Mesendoderm (in vitro differentiated cells): ENCODE measurements around the gene B9D1.

Experiments
- DNase-seq: peaks from one replicate; pipeline ENCODE4 v3.0.0; 2013
- H2AK5ac ChIP-seq: 2 replicates; pipeline ENCODE4 v1.6.1; 2013; ENCODE audit warnings: low read length, inconsistent platforms
- H2BK120ac ChIP-seq: 2 replicates; pipeline ENCODE4 v1.6.1; 2013; ENCODE audit warnings: low read depth, mild to moderate bottlenecking, low read length, moderate library complexity, mixed read lengths
- H2BK15ac ChIP-seq: replicated peaks from 2 replicates; pipeline ENCODE4 v1.6.1; 2013; ENCODE audit warnings: low read depth, mild to moderate bottlenecking, moderate library complexity
- H2BK5ac ChIP-seq: 2 replicates; pipeline ENCODE4 v1.6.1; 2013; ENCODE audit warnings: low read length, inconsistent platforms
- H3K18ac ChIP-seq: 2 replicates; pipeline ENCODE4 v1.6.1; 2013; ENCODE audit warnings: mild to moderate bottlenecking, low read length, mixed read lengths
- H3K23ac ChIP-seq: one replicate; pipeline ENCODE4 v1.6.1; 2013; ENCODE audit warnings: low read length
- H3K27ac ChIP-seq: 2 replicates; pipeline ENCODE4 v1.5.1; 2013; ENCODE audit warnings: low read depth, mild to moderate bottlenecking, inconsistent platforms, low read length, moderate library complexity
- H3K27me3 ChIP-seq: 2 replicates; pipeline ENCODE4 v1.6.1; 2013; ENCODE audit warnings: low read length, control low read depth, mild to moderate bottlenecking, inconsistent platforms; ENCODE audit not compliant: insufficient read depth, poor library complexity
- H3K36me3 ChIP-seq: 2 replicates; pipeline ENCODE4 v1.6.1; 2013; ENCODE audit warnings: low read length, inconsistent platforms; ENCODE audit not compliant: control insufficient read depth, insufficient read depth
- H3K4ac ChIP-seq: one replicate; pipeline ENCODE4 v1.6.1; 2013; ENCODE audit warnings: low read depth, mild to moderate bottlenecking, low read length, moderate library complexity
- H3K4me1 ChIP-seq: 2 replicates; pipeline ENCODE4 v1.6.1; 2013; ENCODE audit warnings: low read depth, low read length, inconsistent platforms; ENCODE audit not compliant: control insufficient read depth
- H3K4me2 ChIP-seq: 2 replicates; pipeline ENCODE4 v1.6.1; 2013; ENCODE audit warnings: low read length
- H3K4me3 ChIP-seq: 2 replicates; pipeline ENCODE4 v1.5.1; 2013; ENCODE audit warnings: mild to moderate bottlenecking, low read length
- H3K56ac ChIP-seq: one replicate; pipeline ENCODE4 v1.6.1; 2013; ENCODE audit warnings: low read length
- H3K79me1 ChIP-seq: 2 replicates; pipeline ENCODE4 v1.6.1; 2013; ENCODE audit warnings: low read length, inconsistent platforms
- H3K79me2 ChIP-seq: 2 replicates; pipeline ENCODE4 v1.6.1; 2013; ENCODE audit warnings: mild to moderate bottlenecking, low read length; ENCODE audit not compliant: control insufficient read depth, insufficient read depth
- H3K9ac ChIP-seq: 2 replicates; pipeline ENCODE4 v1.6.1; 2013; ENCODE audit warnings: low read length, inconsistent platforms
- H4K5ac ChIP-seq: one replicate; pipeline ENCODE4 v1.6.1; 2013; ENCODE audit warnings: low read length
- H4K8ac ChIP-seq: one replicate; pipeline ENCODE4 v1.6.1; 2013; ENCODE audit warnings: low read depth, mild to moderate bottlenecking, control low read depth, low read length, moderate library complexity
- WGBS: extraction: QIAGEN DNeasy Blood & Tissue Kit; methylation state at CpG from one replicate; pipeline ENCODE4 v1.1.7; 2013; ENCODE audit warnings: low lambda C conversion rate, missing lambda C conversion rate; ENCODE audit not compliant: insufficient coverage; ENCODE audit errors: extremely low coverage; 5-methylcytosine and 5-hydroxymethylcytosine counted together

Gene B9D1

DNA sequence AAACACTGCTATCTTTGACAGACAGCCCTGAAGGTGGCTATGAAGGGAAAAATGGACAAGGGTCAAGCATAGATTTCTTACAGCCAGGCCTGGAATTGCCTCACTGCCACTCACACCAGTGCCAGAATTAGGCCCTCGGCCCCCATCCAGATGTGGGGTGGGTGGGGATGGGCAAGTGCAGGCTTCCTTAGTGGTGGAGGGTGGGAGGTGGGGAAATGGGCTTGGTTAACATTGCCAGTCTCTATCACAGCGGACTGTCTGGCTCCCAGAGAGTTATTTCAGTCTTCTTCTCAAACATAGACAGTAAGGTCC is 24.9 kb downstream of the B9D1 start:
- no peak overlapping the region for H2AK5ac ChIP-seq
- H3K9ac ChIP-seq, result no peak overlapping the region
- no peak overlapping the region for H2BK120ac ChIP-seq
- no peaks in the 10 kb centered on the region for H3K79me1 ChIP-seq
- H3K4me3 ChIP-seq, result no peak overlapping the region
- H3K4me1 ChIP-seq, result no peaks in the 10 kb centered on the region
- H3K79me2 ChIP-seq, result no peaks in the 10 kb centered on the region
- H2BK15ac ChIP-seq, result no peak overlapping the region
- H4K8ac ChIP-seq, result no peak overlapping the region
- H3K4me2 ChIP-seq, result no peak overlapping the region
- DNase-seq, result no peak
- WGBS, result no CpG with 5 or more reads among the region's 2 CpGs
- no peak overlapping the region for H2BK5ac ChIP-seq
- H3K27me3 ChIP-seq, result no peaks in the 10 kb centered on the region
- H3K27ac ChIP-seq, result no peak overlapping the region
- H3K56ac ChIP-seq, result peak overlapping the region; percentile 35
- no peaks in the 10 kb centered on the region for H3K36me3 ChIP-seq
- H4K5ac ChIP-seq, result no peak overlapping the region
- H3K4ac ChIP-seq, result no peak overlapping the region
- no peak overlapping the region for H3K18ac ChIP-seq
- no peak overlapping the region for H3K23ac ChIP-seq

- H3K4me3 ChIP-seq, result no peak overlapping the region
- H3K18ac ChIP-seq, result no peak overlapping the region
- H3K56ac ChIP-seq, result no peak overlapping the region
- no peaks in the 10 kb centered on the region for H3K27me3 ChIP-seq
- no CpG with 5 or more reads among the region's 21 CpGs for WGBS
- H3K79me1 ChIP-seq, result no peaks in the 10 kb centered on the region
- no peak overlapping the region for H2AK5ac ChIP-seq
- no peak overlapping the region for H2BK15ac ChIP-seq
- no peak overlapping the region for H3K4ac ChIP-seq
- no peak overlapping the region for H4K8ac ChIP-seq
- peak; percentile 77 for DNase-seq
- no peak overlapping the region for H3K9ac ChIP-seq
- peak overlapping the region; percentile 1 for H3K23ac ChIP-seq
- no peak overlapping the region for H3K27ac ChIP-seq
- H3K36me3 ChIP-seq, result no peaks in the 10 kb centered on the region
- H3K4me1 ChIP-seq, result no peaks in the 10 kb centered on the region
- H3K4me2 ChIP-seq, result no peak overlapping the region
- H2BK5ac ChIP-seq, result no peak overlapping the region
- H3K79me2 ChIP-seq, result no peaks in the 10 kb centered on the region
- H2BK120ac ChIP-seq, result no peak overlapping the region
- no peak overlapping the region for H4K5ac ChIP-seq
These were observed 25.4 kb downstream of the B9D1 start for GRCh38 chr17:19336938-19337711.

DNA sequence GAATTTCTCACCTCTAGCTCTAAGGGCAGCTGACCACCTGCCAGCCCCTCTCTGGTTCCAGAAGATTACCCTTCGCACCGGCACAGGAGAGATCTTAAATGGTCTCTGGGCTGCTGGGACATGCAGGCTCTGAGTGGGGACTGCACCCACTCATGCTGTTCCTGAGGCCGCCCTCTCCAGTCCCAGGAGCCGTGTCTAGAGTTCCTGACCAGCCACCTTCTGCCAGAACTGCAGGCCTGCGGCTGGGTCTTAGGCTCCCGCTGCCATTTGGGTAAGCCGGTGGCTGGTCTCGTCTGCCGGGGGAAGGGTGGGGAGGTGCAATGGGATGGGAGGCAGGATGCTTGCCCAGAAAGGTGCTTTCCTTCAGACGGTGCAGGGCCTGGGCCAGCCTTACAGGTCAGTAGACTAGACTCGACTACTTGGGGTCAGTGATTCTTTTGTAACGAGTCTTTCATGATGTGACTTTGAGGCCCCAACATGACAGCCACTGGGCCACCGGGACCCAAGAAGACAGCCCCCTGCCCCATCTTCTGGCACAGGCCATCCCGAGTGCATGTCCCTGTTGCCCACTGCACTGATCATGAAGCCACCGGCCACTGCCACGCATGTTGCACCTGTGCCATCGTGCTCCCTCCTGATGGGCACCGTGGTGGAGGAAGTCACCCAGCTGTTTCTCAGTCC is 26.4 kb downstream of the B9D1 start:
- Histone ChIP-seq H4K8ac (no peak overlapping the region), H2BK120ac (no peak overlapping the region), H3K36me3 (no peaks in the 10 kb centered on the region), H3K27ac (no peak overlapping the region), H3K4me1 (no peaks in the 10 kb centered on the region), H3K27me3 (no peaks in the 10 kb centered on the region), H2AK5ac (no peak overlapping the region), H3K56ac (no peak overlapping the region), H3K79me1 (no peaks in the 10 kb centered on the region), H3K4ac (no peak overlapping the region), H3K9ac (no peak overlapping the region), H2BK15ac (no peak overlapping the region), H2BK5ac (no peak overlapping the region), H3K18ac (no peak overlapping the region), H3K4me2 (no peak overlapping the region), H4K5ac (no peak overlapping the region), H3K23ac (no peak overlapping the region), H3K79me2 (no peaks in the 10 kb centered on the region), H3K4me3 (no peak overlapping the region)
- WGBS, result no CpG with 5 or more reads among the region's 18 CpGs
- DNase-seq, result no peak

GRCh38 chr17:19334331-19334730 is 28.2 kb downstream of the B9D1 start:
- H3K23ac ChIP-seq, result no peak overlapping the region
- no peak overlapping the region for H4K5ac ChIP-seq
- H3K79me1 ChIP-seq, result no peaks in the 10 kb centered on the region
- H3K9ac ChIP-seq, result no peak overlapping the region
- H3K27me3 ChIP-seq, result no peaks in the 10 kb centered on the region
- no peaks in the 10 kb centered on the region for H3K4me1 ChIP-seq
- no peak overlapping the region for H3K4me2 ChIP-seq
- no peak overlapping the region for H3K4ac ChIP-seq
- no peak overlapping the region for H2BK15ac ChIP-seq
- H3K4me3 ChIP-seq, result no peak overlapping the region
- H2BK120ac ChIP-seq, result no peak overlapping the region
- no peak overlapping the region for H3K56ac ChIP-seq
- no peak overlapping the region for H2AK5ac ChIP-seq
- H3K18ac ChIP-seq, result no peak overlapping the region
- no peaks in the 10 kb centered on the region for H3K79me2 ChIP-seq
- no peaks in the 10 kb centered on the region for H3K36me3 ChIP-seq
- no peak overlapping the region for H4K8ac ChIP-seq
- no peak for DNase-seq
- no CpG with 5 or more reads among the region's 6 CpGs for WGBS
- no peak overlapping the region for H2BK5ac ChIP-seq
- no peak overlapping the region for H3K27ac ChIP-seq

- Histone ChIP-seq H3K23ac (no peak overlapping the region), H3K4ac (no peak overlapping the region), H2BK15ac (no peak overlapping the region), H4K8ac (no peak overlapping the region), H3K36me3 (no peaks in the 10 kb centered on the region), H3K18ac (no peak overlapping the region), H3K4me1 (no peaks in the 10 kb centered on the region), H3K9ac (no peak overlapping the region), H3K79me1 (no peaks in the 10 kb centered on the region), H3K27ac (no peak overlapping the region), H2BK120ac (no peak overlapping the region), H3K4me3 (no peak overlapping the region), H3K79me2 (no peaks in the 10 kb centered on the region), H2BK5ac (no peak overlapping the region), H3K4me2 (no peak overlapping the region), H3K56ac (no peak overlapping the region), H3K27me3 (no peaks in the 10 kb centered on the region), H4K5ac (no peak overlapping the region), H2AK5ac (no peak overlapping the region)
- no CpG with 5 or more reads among the region's 12 CpGs for WGBS
- no peak for DNase-seq
These were observed 28.7 kb downstream of the B9D1 start for GRCh38 chr17:19333736-19334290.
